ENCODE data around the gene HOXA5.

DNA sequence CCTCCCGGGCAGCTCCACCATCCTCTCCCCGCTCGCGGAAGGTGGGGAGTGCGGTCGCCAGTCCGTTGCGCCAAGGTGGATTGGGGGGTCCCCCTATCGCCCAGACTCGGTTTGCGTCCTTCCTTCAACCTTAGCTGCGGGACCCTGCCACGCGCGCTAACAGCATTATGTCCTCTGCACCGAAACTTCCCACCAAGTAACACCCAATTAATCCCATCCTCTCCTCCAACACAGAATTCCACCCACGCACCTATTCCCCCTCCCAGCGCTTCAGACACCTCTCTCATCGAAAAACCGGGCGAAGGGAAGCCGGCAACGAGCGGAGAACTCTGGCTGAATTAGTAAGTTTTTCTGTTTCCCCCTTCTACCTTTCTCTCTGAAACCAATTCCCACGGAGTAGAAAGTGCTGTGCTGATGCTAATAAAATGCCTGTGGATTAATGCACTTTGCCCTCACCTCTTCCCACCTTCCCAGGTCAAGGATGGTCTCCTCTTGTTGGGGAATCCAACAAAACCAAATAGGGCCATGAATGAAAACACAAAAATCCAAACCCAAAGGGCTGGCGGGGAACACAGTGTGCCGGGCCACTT, 8.0 kb upstream of the HOXA5 start:
- TF ChIP-seq CTCF (IDR thresholded peaks at IDR 0.05) (no peak), POLR2AphosphoS5 (IDR thresholded peaks at IDR 0.05) (no peak), EP300 (IDR thresholded peaks at IDR 0.05) (no peak)

Data from esophagus muscularis mucosa (tissue), 4 donors.